ENCODE results near the gene CIAO1.
"Not testable (repeated sequence)": the region's sequence is repeated elsewhere in the genome, so short reads cannot be mapped to it uniquely, and the experiment has no call there.

CIAO1 gene

DNA sequence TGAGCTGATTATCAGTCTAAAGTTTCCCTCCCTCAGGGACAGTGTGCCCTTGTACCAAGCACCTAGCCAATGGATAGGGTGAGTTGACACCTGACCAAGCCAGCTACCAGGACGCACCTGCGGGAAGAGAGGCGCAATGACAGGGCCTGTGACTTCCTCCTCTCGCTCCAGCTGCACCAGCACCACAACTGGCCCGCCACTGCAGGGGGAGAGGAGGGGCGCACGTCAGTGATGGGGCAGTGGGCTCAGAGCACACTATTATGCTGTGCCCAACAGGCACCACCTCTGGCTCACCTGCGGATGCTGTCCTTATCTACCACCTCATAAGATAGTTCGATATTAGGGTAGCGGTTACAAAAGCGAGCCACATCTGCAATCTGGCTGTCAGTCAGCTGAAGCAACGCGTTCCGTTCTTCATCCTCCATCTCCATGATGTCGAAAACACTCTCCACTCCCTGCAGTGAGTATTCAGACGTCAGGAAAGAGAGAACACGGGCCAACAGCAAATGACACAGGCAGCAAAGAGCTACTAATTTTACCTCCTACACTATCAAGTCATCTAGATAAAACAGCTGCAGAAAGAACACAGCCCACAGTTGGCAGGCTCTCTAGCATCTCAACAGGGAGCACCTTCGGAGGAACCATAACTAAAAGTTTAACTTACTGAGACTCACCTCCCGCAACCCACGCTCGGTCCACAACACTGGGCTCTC is 10.9 kb downstream of the CIAO1 start:
- DNase-seq: no peak

DNA sequence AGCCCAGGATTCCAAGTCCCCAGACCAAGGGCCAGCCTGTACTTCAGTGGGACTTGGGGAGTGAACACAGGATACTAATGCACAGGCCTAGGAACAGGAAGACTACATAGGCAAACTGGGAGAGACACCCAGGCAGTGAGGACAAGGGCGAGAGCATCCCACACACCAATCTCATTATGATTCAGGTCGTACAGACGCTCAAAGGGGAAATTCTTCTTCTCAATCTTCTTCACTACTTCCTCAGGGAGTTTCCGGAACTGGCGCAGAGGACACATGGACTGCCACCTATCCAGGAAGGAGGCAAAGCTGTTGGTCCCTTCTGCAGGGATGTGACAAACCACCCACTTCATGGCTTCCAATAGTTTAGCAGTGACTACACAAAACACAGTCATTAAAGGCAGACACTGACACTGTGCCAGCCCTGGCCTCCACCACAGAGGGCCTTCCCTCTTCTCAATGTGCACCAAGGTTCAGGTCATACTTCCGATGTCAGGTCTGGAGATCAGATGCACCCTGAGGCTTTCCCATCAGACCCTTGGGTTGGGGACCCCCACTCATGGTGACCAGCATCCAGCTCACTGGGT is 21.3 kb downstream of the CIAO1 start:
- peak in 2 of 3 donors; percentile 13 to 22 for DNase-seq

DNA sequence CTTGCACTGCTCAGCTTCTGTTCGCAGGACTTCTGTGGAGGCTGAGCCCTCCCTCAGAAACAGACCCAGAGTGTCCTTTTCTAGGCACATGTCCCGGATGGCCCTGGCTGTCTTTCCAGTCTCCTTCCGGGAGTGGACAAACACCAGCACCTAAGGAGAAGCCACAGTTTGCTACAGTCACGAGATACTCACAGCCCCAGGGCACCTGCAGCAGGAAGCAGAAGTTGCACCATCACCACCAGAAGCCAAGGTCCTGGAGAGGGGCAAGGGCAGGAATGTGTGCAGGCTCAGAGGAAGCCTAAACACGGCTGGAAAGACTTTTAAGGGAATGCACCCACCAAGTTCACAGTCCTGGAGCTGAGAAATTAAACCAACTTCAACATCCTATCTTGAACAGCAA is 25.7 kb downstream of the CIAO1 start:
- DNase-seq: no peak

DNA sequence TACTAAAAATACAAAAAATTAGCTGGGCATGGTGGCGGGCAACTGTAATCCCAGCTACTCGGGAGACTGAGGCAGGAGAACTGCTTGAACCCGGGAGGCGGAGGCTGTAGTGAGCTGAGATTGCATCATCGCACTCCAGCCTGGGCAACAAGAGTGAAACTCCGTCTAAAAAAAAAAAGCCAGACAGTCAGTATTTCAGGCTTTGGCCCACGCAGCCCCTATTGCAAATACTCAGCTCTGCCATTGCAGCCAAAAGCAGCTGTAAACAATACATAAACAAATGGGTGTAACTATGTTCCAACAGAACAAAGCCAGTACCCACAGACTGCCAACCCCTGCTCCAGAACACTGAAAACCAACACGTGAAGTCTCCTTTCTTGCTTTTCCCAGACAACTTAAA is 28.2 kb downstream of the CIAO1 start:
- not testable (repeated sequence) for DNase-seq

DNA sequence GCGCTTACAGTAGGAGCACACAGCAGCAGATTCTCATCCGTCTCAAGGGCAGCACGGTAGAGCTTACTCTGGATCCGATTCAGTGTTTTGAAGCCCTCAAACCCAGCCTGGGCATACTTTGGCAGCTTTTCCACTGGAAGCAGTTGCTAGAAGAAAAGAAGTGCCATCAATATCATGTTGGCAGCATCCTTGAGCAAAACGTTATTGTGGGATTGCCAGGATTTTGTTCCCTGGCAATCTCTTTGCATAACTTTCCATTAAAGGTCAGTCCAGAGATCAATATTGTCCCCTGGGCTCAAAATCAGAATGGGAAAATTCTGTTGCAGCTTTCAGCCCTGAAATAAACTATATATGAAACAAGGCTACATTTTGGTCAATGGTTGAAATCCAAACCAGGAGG is 30.9 kb downstream of the CIAO1 start:
- no peak for DNase-seq

DNA sequence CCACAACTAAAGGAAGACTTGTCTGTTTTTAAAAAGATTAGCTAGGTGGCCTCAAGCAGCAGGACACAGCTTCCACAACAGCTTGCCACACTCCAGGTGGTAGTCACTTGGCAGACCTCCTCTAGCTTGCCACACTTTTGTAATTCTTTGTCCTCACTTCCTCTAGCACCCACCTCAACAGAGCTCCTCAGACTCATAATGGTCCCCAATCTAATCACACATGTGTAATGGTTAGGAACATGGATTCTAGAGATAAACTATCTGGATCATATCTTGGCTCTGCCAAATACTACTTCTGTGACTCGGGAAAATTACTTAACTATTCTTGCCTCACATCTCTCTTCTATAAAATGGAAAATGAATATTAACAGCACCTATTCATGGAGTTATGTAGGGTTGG is 35.8 kb downstream of the CIAO1 start:
- no peak for DNase-seq

DNA sequence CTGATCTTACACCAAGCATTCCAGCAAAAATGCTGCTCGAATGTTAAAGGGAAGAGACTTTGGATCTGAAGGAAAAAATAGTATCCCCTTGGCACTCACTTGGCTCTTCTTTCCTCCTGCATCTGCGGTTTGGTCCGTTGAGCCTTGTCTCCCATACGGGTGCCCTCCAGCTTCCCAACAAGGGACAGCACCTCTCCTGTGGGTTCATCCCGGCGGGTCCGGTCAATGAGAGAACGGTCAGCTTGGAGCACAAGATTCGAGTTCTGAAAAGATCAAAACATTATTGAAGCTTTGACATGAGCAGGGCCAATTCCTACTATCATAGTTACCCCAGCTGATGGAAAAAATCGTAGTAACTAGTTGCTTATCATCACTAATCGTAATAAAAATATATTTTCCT is 38.6 kb downstream of the CIAO1 start:
- DNase-seq: peak in 1 of 3 donors; percentile 8

DNA sequence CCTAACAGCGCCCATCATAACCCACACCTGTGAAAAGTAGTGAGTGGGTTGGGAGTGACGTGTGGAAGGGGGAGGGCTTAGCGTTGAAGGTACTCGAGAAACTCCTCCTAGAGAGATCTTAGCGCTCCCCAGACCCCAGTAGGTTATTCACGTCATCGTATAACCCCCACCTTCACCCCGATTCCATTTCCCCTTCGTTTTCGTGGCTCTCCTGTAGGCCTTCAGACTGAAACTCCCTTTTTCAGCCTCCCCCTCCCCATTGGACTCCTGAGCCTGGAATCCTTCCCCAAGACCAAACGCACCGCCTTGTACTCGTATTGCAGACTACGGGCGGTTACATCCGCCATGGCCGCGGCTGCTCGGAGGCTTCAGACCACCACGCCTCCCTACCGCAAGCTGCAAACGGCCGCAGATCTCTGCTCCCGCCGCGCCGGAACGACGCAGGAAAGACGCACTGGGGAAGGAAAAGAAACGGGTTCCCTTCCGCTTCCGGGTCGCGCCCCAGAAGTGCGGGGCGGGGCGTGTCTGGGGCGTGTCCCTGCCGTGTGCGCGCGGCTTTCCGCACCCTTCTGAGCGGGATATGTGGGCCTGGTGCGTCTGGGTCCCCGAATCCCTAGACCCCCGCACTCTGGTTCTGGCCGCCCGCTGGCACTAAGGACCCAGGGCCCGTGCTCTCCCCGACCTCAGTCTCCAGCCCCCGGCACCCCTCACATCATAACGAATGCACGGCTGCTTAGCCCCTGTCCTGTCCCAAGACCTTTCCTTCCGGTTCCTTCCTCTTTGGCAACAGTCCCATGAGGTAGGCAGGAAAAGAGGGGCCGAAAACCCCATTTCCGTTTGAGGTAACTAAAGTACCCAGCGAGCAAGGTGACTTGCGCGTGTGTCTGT is 39.3 kb downstream of the CIAO1 start, which contains the start of gene SNRNP200:
TSS of gene SNRNP200 (minus strand) at position 456 of the 888 bp plus-strand sequence. CDS start at position 347, 109 bp downstream.
- peak; percentile 91 to 96 (median 94) for DNase-seq

DNA sequence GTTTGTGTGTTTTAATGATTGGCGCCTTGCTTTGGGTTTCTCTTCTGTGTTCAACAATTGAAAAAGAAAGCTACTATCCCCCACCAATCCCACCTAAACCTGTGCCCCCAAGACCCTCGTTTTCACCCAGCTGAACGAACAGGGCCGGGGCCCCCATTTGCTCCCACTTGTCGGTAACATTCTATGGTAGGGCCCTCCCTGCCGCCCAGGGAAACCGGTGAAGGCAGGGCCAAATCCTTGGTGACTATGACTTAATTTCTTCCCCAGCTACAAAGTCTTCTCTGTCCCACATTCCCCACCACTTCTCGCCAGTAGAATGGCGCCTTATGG is 39.9 kb downstream of the CIAO1 start:
- peak in 1 of 3 donors; percentile 18 for DNase-seq

DNA sequence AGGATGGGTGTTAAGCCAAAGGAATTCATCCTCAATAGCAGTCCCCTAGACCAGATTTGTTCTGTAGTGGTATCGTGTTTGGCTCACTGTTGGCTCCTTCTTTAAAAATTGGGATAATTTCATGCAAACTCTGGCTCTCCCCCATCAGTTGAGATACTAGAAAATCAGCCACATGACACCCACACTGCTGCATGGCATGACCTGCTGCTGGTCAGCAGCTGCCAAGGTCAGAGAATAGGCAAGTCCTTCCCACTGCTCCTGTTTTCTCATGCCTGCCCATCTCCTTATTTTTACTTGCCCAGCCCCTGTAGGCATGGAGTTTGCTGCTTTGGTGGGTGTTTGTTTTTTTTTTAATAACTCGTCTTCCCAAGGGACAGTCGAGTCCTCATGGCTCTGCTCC is 40.3 kb downstream of the CIAO1 start:
- DNase-seq: peak in 1 of 3 donors; percentile 17

DNA sequence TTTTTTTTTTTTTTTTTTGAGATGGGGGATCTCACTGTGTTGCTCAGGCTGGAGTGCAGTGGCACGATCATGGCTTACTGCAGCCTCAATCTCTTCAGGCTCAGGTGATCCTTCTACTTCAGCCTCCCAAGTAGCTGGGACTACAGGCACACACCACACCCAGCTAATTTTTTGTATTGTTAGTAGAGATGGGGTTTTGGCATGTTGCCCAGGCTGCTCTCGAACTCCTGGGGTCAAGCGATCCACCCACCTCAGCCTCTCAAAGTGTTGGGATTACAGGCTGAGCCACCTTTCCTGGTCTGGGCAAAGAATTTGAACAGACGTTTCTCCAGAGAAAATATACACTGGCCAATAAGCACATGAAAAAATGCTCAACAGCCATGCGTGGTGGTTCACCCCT is 42.2 kb downstream of the CIAO1 start:
- DNase-seq: peak in 1 of 3 donors; percentile 10

DNA sequence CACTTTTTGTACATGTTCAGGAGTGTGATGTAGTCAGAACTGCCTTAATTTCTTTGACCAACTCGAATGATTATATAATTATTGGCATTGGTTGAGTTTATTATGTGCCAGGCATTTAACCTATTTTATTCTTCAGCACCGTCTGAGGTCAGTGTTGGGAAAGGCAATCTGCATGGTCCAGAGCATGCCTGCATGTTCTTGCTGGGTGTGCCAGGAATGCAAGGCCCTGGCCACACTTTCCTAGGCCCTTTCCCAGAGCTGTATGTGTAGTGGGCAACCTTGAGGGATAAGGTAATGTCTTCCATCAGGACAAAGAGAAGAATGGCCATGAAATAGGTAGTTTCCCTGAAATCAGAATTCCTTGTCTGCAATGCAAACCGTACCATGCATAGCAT is 49.0 kb downstream of the CIAO1 start:
- peak in 1 of 3 donors; percentile 16 for DNase-seq

DNA sequence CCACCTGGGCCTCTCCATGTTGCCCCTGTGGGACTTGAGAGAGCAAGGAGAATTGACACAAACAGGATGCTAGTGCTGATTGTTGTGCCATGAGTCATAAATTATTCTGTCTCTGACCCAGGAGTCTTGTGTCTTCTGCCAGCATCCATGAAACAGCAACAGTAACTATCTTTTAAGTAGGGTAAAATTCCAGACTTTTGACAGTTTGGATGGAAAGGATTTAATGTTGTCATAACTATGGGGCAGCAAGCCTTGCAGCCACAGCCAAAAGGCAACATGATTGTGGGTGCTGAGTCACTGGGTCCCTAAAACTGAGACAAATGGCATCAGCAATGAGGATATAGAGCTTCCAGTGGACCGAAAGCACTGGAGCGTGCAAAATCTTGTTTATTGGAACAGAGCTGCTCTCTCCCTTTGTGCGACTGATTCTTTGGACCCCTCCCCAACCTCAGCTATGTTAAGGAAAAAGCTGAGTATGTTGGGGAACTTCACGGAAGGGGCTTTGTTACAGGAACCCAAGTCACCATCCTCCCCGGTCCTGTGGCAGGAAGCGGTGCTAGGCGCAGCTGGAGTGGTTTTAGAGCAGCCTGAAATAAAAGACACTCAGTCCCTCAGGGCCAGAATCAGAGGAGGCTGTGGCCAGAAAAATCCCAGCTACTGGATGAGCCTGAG is 49.5 kb downstream of the CIAO1 start:
- DNase-seq: peak in 2 of 3 donors; percentile 41 to 48

DNA sequence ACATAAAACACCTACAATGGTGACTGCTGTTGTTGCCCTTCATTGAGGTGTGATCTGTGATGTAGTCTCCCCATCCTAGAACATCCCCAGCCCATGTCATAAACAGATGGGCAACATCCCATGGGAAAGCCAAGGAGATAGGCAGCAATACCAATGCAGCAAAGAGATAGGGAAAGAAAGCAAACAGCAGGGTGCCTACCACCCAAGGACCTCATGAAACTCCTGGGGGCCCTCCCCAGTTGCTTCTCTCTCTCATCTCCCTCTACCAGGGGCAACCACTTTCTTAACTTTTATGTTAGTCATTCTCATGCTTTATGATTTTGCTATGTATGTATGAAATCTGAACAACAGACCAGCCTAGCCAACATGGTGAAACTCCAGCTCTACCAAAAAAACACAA is 51.0 kb downstream of the CIAO1 start:
- peak in 1 of 3 donors; percentile 5 for DNase-seq

DNA sequence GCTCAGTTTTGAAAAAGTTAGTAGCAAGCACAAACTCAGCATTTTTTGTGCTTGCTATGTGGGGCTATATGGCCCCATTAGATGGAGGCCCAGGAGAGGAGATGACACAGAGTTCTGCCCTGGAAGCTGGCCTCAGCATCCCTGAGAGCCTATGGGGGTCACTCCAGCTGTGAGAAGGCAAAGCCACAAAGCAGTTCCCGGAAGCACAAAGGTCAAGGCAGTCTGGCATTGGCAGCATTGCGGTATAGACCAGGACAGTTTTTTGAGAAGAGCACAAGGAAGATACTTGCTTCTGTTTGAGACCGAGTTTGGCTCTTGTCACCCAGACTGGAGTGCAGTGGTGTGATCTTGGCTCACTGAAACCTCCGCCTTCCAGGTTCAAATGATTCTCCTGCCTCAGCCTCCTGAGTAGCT is 51.6 kb downstream of the CIAO1 start:
- DNase-seq: no peak

DNA sequence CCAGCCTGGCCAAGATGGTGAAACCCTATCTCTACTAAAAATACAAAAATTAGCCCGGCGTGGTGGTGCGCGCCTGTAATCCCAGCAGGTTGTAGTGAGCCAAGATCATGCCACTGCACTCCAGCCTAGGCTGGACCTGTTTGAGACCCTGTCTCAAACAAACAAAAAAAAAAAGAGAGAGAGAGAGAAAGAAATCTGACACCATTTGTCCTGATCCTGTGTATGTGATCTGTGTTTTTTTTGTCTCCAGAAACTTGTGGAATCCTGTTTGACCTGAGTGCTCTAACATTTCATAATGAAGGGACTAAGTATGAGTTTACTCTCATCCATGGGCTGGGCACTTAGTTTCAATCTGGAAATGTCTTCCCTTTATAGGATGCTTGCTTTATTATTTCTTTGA is 52.7 kb downstream of the CIAO1 start:
- no peak for DNase-seq

DNA sequence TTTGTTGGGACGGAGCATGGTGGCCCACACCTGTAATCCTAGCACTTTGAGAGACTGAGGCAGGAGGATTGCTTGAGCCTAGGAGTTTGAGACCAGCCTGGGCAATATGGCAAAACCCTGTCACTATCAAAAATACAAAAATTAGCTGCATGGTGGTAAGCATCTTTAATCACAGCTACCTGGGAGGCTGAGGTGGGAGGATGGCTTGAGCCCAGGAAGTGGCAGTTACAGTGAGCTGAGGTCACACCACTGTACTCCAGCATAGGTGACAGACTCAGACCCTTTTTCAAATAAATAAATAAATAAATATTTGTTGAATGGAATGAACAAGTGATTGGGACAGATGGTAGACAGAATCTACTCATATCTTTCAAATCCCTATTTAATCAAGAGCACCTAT is 53.4 kb downstream of the CIAO1 start:
- DNase-seq: peak in 1 of 3 donors; percentile 15

DNA sequence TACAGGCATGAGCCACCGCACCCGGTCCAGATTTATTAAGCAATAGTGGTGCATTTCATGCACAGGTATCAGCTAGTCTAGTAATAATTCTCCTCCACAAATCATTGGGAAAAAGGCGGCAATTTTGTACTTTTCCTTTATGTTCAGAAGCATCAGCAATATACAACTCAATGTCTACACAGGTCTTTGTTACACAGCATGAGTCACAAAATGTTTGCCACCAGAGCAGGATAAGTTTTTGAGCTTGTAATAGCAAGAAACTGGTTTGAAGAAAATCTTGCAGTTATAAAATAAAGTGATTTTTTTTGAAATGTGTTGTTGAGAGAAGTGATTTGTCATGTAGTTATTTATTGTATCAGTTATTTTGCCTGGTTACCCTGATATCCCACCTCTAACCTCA is 54.3 kb downstream of the CIAO1 start:
- DNase-seq: peak in 2 of 3 donors; percentile 22 to 35

DNA sequence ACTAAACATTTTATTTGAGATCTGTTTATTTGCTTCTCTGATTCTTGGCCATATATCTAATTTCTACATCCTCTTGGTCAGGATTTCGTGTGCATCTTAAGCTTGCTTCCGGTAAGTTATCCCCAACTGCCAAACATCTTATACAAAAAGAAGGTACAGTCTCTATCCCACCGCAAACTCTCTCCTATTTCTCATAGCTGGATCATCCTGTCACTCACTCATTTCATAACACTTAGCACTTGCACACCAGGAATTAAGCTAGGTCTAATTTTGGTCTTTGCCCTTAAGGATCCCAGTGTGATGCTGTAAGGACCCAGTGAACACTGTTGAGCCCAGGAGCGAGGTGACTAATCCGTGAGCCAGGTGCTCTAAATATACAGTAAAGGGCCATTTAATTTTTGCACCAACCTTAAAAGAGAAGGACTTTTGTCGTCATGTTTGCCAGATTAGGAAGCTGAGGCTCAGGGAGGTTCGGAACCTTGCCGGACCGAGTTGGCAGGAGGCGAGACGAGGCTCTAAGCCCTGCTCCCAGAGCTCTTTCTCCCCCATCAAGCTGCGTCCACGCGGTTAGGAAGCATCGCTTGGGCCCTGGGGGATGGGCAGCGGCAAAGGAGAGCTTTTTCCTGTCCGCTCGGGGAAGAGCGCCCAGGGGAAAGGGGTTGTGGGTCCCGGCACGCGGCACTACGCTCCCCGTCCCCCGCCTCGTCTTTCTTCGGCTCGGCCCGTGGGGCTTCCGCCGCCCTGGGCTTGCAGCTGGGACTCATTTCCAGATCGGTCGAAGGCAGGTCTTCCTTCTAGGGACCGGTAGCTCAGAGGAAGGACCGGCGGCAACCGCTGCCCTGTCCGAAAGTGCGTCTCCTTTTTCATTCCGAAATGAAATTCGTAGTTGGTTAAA is 55.0 kb downstream of the CIAO1 start:
- peak in 2 of 3 donors; percentile 18 to 48 for DNase-seq

Data from suppressor macrophage treated with lipopolysaccharide for 1 hour (primary cell).